Measurements from ENCODE around the gene FAM90A26.
"Not testable (repeated sequence)": the region's sequence is repeated elsewhere in the genome, so short reads cannot be mapped to it uniquely, and the experiment has no call there.

GRCh38 chr4:9160046-9160445 lies 10.2 kb upstream of the FAM90A26 start:
- not testable (repeated sequence) for TF ChIP-seq CTCF (IDR thresholded peaks at IDR 0.05; ENCODE audit: insufficient read depth, low read length, poor library complexity, severe bottlenecking); EZH2phosphoT487 (conservative IDR thresholded peaks at IDR 0.05; ENCODE audit: low read length)
